GM18526 (cell line): ENCODE results near the gene PPFIA1.

Experiments used
- POLR2A ChIP-seq: IDR thresholded peaks from 3 replicates; pipeline ENCODE4 v1.6.1; 2011; ENCODE audit not compliant: insufficient read length; ENCODE audit errors: extremely low read depth

Gene PPFIA1

GRCh38 chr11:70244698-70245097 is 25.8 kb upstream of the PPFIA1 start:
- no peak for TF ChIP-seq POLR2A

GRCh38 chr11:70246196-70246595 is 24.3 kb upstream of the PPFIA1 start:
- no peak for TF ChIP-seq POLR2A

- no peak for TF ChIP-seq POLR2A
Observed at GRCh38 chr11:70247042-70247709, 23.3 kb upstream of the PPFIA1 start.

- no peak for TF ChIP-seq POLR2A
Observed at GRCh38 chr11:70247710-70248072, 22.8 kb upstream of the PPFIA1 start.

GRCh38 chr11:70250876-70251658 is 19.4 kb upstream of the PPFIA1 start:
- TF ChIP-seq POLR2A, result no peak

GRCh38 chr11:70251659-70252321 is 18.7 kb upstream of the PPFIA1 start:
- TF ChIP-seq POLR2A, result no peak

GRCh38 chr11:70252844-70253243 is 17.6 kb upstream of the PPFIA1 start:
- no peak for TF ChIP-seq POLR2A

- no peak for TF ChIP-seq POLR2A
Observed at GRCh38 chr11:70255477-70256116, 14.9 kb upstream of the PPFIA1 start.

- no peak for TF ChIP-seq POLR2A
Observed at GRCh38 chr11:70262951-70263350, 7.5 kb upstream of the PPFIA1 start.

GRCh38 chr11:70263363-70263762 is 7.1 kb upstream of the PPFIA1 start:
- TF ChIP-seq POLR2A, result no peak

- TF ChIP-seq POLR2A, result no peak
Observed at GRCh38 chr11:70265341-70265740, 5.1 kb upstream of the PPFIA1 start.

- TF ChIP-seq POLR2A, result no peak
Observed at GRCh38 chr11:70267405-70267950, 3.0 kb upstream of the PPFIA1 start.

GRCh38 chr11:70268526-70268925 is 2.0 kb upstream of the PPFIA1 start:
- no peak for TF ChIP-seq POLR2A

GRCh38 chr11:70270877-70271648 is 573 bp downstream of the PPFIA1 start:
- no peak for TF ChIP-seq POLR2A

GRCh38 chr11:70271649-70271953 is 1.1 kb downstream of the PPFIA1 start:
- no peak for TF ChIP-seq POLR2A

- no peak for TF ChIP-seq POLR2A
Observed at GRCh38 chr11:70272009-70272408, 1.5 kb downstream of the PPFIA1 start.
